CD14-positive monocyte (primary cell): ENCODE measurements around the gene HOMEZ. TPM values are rescaled to one million over a fixed set of nuclear protein-coding genes. Genes with fewer than 3 reads are reported as not detected.

Experiments
- DNase-seq, 3 donors: peaks; one replicate each; pipeline ENCODE4 v3.0.0-alpha.2; 2011 to 2022
- H2AFZ ChIP-seq: 2 replicates; pipeline ENCODE4 v1.6.0; 2012; ENCODE audit warnings: mild to moderate bottlenecking, low read depth, low read length, inconsistent platforms; ENCODE audit not compliant: insufficient read depth, poor library complexity, severe bottlenecking
- H3K27ac ChIP-seq, 2 donors: 1 replicate in 1 of 2; 2 replicates in 1 of 2; pipeline ENCODE4 v1.5.1; 2012 to 2013; ENCODE audit warnings: low read length in 2 of 2, control low read depth in 1 of 2, inconsistent platforms in 1 of 2, low read depth in 1 of 2, mild to moderate bottlenecking in 1 of 2
- H3K27me3 ChIP-seq, 2 donors: one replicate each; pipeline versions ENCODE4 v1.6.0 to v1.6.1; 2011 to 2013; ENCODE audit warnings: low read length in 2 of 2; ENCODE audit not compliant: control insufficient read depth in 2 of 2, insufficient read depth in 2 of 2
- H3K36me3 ChIP-seq, 2 donors: replicated peaks in 1 of 2; 1 replicate in 1 of 2; 2 replicates in 1 of 2; pipeline versions ENCODE4 v1.5.1 to v1.6.1; 2012 to 2013; ENCODE audit warnings: low read length in 2 of 2, control low read depth in 1 of 2, inconsistent platforms in 1 of 2, mild to moderate bottlenecking in 1 of 2; ENCODE audit not compliant: insufficient read depth in 2 of 2, control insufficient read depth in 1 of 2
- H3K4me1 ChIP-seq, 2 donors: 1 replicate in 1 of 2; 2 replicates in 1 of 2; pipeline versions ENCODE4 v1.5.1 to v1.6.1; 2012 to 2013; ENCODE audit warnings: low read length in 2 of 2, control low read depth in 1 of 2, inconsistent platforms in 1 of 2, mild to moderate bottlenecking in 1 of 2, moderate library complexity in 1 of 2; ENCODE audit not compliant: insufficient read depth in 2 of 2, control insufficient read depth in 1 of 2
- H3K4me2 ChIP-seq: replicated peaks from 2 replicates; pipeline ENCODE3; 2012; ENCODE audit warnings: low read length, moderate library complexity, mild to moderate bottlenecking; ENCODE audit not compliant: poor library complexity, severe bottlenecking; ENCODE audit errors: extremely low read depth
- H3K4me3 ChIP-seq, 3 experiments: fragments of 200-600 bp in 1 of 3; sonication (generic) in 1 of 3; replicated peaks in 1 of 3; 1 replicate in 2 of 3; 2 replicates in 1 of 3; pipeline ENCODE4 v1.5.1; 2011 to 2013; ENCODE audit warnings: low read length in 3 of 3, mild to moderate bottlenecking in 3 of 3, control low read depth in 2 of 3, low read depth in 2 of 3, inconsistent platforms in 1 of 3, moderate library complexity in 1 of 3
- H3K79me2 ChIP-seq: 2 replicates; pipeline ENCODE4 v1.6.0; 2012; ENCODE audit warnings: mild to moderate bottlenecking, control low read depth, inconsistent platforms, low read length, moderate library complexity; ENCODE audit not compliant: insufficient read depth
- H3K9ac ChIP-seq: 2 replicates; pipeline ENCODE4 v1.6.0; 2017; ENCODE audit warnings: low read length, mild to moderate bottlenecking; ENCODE audit not compliant: insufficient read depth, poor library complexity, severe bottlenecking
- H3K9me3 ChIP-seq, 2 donors: replicated peaks in 1 of 2; 1 replicate in 1 of 2; 2 replicates in 1 of 2; pipeline versions ENCODE4 v1.5.1 to v1.6.1; 2012 to 2013; ENCODE audit warnings: low read length in 2 of 2, control low read depth in 1 of 2; ENCODE audit not compliant: control insufficient read depth in 1 of 2, insufficient read depth in 1 of 2
- H4K20me1 ChIP-seq: 2 replicates; pipeline ENCODE4 v1.6.0; 2012; ENCODE audit warnings: mild to moderate bottlenecking, low read length, control low read depth, moderate library complexity; ENCODE audit not compliant: insufficient read depth
- H3K27ac Mint-ChIP-seq, 7 donors: one replicate each; pipeline ENCODE4 v1.8.0; 2020; ENCODE audit warnings: mild to moderate bottlenecking in 7 of 7, mixed read lengths in 7 of 7, moderate library complexity in 6 of 7, inconsistent platforms in 2 of 7
- H3K27me3 Mint-ChIP-seq, 3 donors: one replicate each; pipeline ENCODE4 v1.8.0; 2021 to 2022; ENCODE audit warnings: low read depth in 3 of 3, mild to moderate bottlenecking in 3 of 3, mixed read lengths in 3 of 3, moderate library complexity in 3 of 3, inconsistent platforms in 1 of 3
- H3K36me3 Mint-ChIP-seq, 2 donors: one replicate each; pipeline ENCODE4 v1.8.0; 2020; ENCODE audit warnings: mixed read lengths in 2 of 2, inconsistent platforms in 1 of 2, mild to moderate bottlenecking in 1 of 2
- H3K4me1 Mint-ChIP-seq: one replicate; pipeline ENCODE4 v1.8.0; 2020; ENCODE audit warnings: mild to moderate bottlenecking, mixed read lengths
- H3K4me3 Mint-ChIP-seq, 2 donors: one replicate each; pipeline ENCODE4 v1.8.0; 2020; ENCODE audit warnings: mild to moderate bottlenecking in 2 of 2, mixed read lengths in 2 of 2, moderate library complexity in 1 of 2
- H3K9me3 Mint-ChIP-seq, 7 donors: one replicate each; pipeline ENCODE4 v1.8.0; 2020 to 2022; ENCODE audit warnings: mixed read lengths in 7 of 7, mild to moderate bottlenecking in 6 of 7, moderate library complexity in 6 of 7, inconsistent platforms in 2 of 7
- CTCF ChIP-seq: fragments of 200-600 bp; IDR thresholded peaks from one replicate; pipeline ENCODE4 v1.8.0; 2022; ENCODE audit warnings: antibody characterized with exemption, mild to moderate bottlenecking
- WGBS: methylation state at CpG from one replicate; pipeline ENCODE4 v1.1.5; 2013; ENCODE audit warnings: missing lambda C conversion rate; ENCODE audit not compliant: insufficient coverage; 5-methylcytosine and 5-hydroxymethylcytosine counted together
- intact Hi-C, 2 donors: fragments of 100-400 bp; cut with micrococcal nuclease; formaldehyde crosslinking; loops; one replicate each; pipeline versions ENCODE4 v1.15.0 to v1.15.1; 2023
- polyA plus RNA-seq, 3 donors: library from polyadenylated mRNA; depleted of rRNA in 1 of 3; unstranded in 2 of 3; stranded (reverse) in 1 of 3; fragments of 300-500 nt in 2 of 3; fragments of >200 nt in 1 of 3; fragmentation: Illumina TruSeq in 2 of 3; gene quantifications; 1 replicate in 2 of 3; 2 replicates in 1 of 3; pipeline ENCODE4 v1.2.3, GENCODE V29; 2012 to 2021

HOMEZ gene
- polyA plus RNA-seq, 3 donors, result 3.5 to 5.4 (median 4.1) TPM

GRCh38 chr14:23259426-23259825 lies 26.5 kb downstream of the HOMEZ start:
- H3K4me1 ChIP-seq, result no peaks in the 10 kb centered on the region
- H3K27me3 Mint-ChIP-seq, result peaks cover 8 to 19% (median 11%) of the 10 kb centered on the region in 3 donors

DNA sequence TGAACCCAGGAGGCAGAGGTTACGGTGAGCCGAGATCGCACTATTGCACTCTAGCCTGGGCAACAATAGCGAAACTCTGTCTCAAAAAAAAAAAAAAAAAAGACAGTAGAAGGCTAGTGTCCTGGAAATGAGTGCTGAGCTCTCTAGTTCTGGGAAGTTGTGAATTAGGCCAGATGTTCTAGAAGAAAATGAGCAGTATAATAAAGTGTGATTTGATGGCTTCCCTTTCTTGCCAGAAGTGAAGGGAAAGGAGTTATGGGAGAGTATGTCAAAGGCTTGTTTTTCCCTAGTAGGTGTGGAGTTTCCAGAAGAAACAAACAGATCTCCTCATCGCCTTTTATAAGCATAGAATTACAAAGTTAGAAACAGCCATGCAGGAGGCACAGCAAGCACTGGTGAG lies 27.7 kb downstream of the HOMEZ start:
- Histone ChIP-seq H3K27ac (no peak overlapping the region), H2AFZ (no peak overlapping the region), H3K4me1 (peaks cover 0 to 1% of the 10 kb centered on the region in 2 donors), H3K9ac (no peak overlapping the region), H3K4me3 (no peak overlapping the region), H3K27me3 (peaks cover 0 to 7% of the 10 kb centered on the region in 2 donors), H3K4me2 (no peak overlapping the region), H3K9me3 (no peaks in the 10 kb centered on the region), H3K79me2 (no peaks in the 10 kb centered on the region), H4K20me1 (no peaks in the 10 kb centered on the region), H3K36me3 (no peaks in the 10 kb centered on the region)
- no peak for TF ChIP-seq CTCF
- no peak for DNase-seq
- Mint-ChIP-seq H3K36me3 (no peaks in the 10 kb centered on the region), H3K4me1 (peaks cover 5% of the 10 kb centered on the region), H3K27me3 (peaks cover 3 to 10% (median 8%) of the 10 kb centered on the region in 3 donors), H3K4me3 (no peak overlapping the region), H3K9me3 (peaks cover 0 to 2% (median 0%) of the 10 kb centered on the region in 7 donors), H3K27ac (no peak overlapping the region)
- intact Hi-C loops, result no loop called here
- WGBS, result 97% methylated on average over 4 of the region's 5 CpGs

More at GRCh38 chr14:23259426-23259825, 26.5 kb downstream of the HOMEZ start:
- Histone ChIP-seq H3K9ac (no peak overlapping the region), H3K27me3 (peaks cover 0 to 8% of the 10 kb centered on the region in 2 donors), H3K4me3 (no peak overlapping the region), H3K79me2 (no peaks in the 10 kb centered on the region), H4K20me1 (no peaks in the 10 kb centered on the region), H2AFZ (no peak overlapping the region), H3K27ac (no peak overlapping the region), H3K36me3 (no peaks in the 10 kb centered on the region), H3K4me2 (no peak overlapping the region), H3K9me3 (no peaks in the 10 kb centered on the region)
- Mint-ChIP-seq H3K36me3 (no peaks in the 10 kb centered on the region), H3K4me1 (peaks cover 2% of the 10 kb centered on the region), H3K4me3 (no peak overlapping the region), H3K9me3 (peaks cover 0 to 2% (median 0%) of the 10 kb centered on the region in 7 donors), H3K27ac (peak overlapping the region in 1 of 7 donors; percentile 68)
- DNase-seq, result no peak
- intact Hi-C loops, result no loop called here
- TF ChIP-seq CTCF, result no peak
